HepG2 (cell line): Measurements from ENCODE around the gene PGGT1B. TPM values are rescaled to one million over a fixed set of nuclear protein-coding genes. Genes with fewer than 3 reads are reported as not detected.
A peak's percentile ranks its signal among the peaks of the same experiment; 100 is the strongest.

Experiments
- CENPBD1 ChIP-seq: sonication (generic); formaldehyde crosslinking; IDR thresholded peaks from 2 replicates; pipeline ENCODE4 v1.8.0; 2022; ENCODE audit warnings: missing genetic modification reagents, low read depth, mild to moderate bottlenecking, borderline replicate concordance
- FOXA1 ChIP-seq, 2 experiments: fragments of 450-650 bp in 1 of 2; sonication (generic) in 1 of 2; formaldehyde crosslinking in 1 of 2; IDR thresholded peaks; 2 replicates each; pipeline versions ENCODE4 v1.4.0 to v1.6.1; 2016 to 2020; ENCODE audit warnings: missing genetic modification reagents in 1 of 2
- GLI4 ChIP-seq: sonication (generic); formaldehyde crosslinking; IDR thresholded peaks from 2 replicates; pipeline ENCODE4 v1.5.1; 2020; ENCODE audit warnings: missing genetic modification reagents, mild to moderate bottlenecking, moderate library complexity, borderline replicate concordance
- HNF4A ChIP-seq: sonication (generic); formaldehyde crosslinking; IDR thresholded peaks from 2 replicates; pipeline ENCODE4 v1.4.0; 2020; ENCODE audit warnings: missing genetic modification reagents
- JUN ChIP-seq: sonication (generic); formaldehyde crosslinking; IDR thresholded peaks from 2 replicates; pipeline ENCODE4 v1.4.0; 2020; ENCODE audit warnings: mild to moderate bottlenecking, missing genetic modification reagents
- KDM2A ChIP-seq: sonication (generic); formaldehyde crosslinking; IDR thresholded peaks from 2 replicates; pipeline ENCODE4 v1.4.0; 2020; ENCODE audit warnings: low read depth, missing genetic modification reagents, borderline replicate concordance
- KLF13 ChIP-seq: sonication (generic); formaldehyde crosslinking; IDR thresholded peaks from 2 replicates; pipeline ENCODE4 v1.4.0; 2020; ENCODE audit warnings: mild to moderate bottlenecking, missing genetic modification reagents
- NR2F6 ChIP-seq, 2 experiments: IDR thresholded peaks; 2 replicates each; pipeline ENCODE4 v1.6.1; 2016; ENCODE audit warnings: antibody characterized with exemption in 1 of 2, mild to moderate bottlenecking in 1 of 2
- TBL1XR1 ChIP-seq: fragments of 150-350 bp; IDR thresholded peaks from 2 replicates; pipeline ENCODE4 v1.6.1; 2014; ENCODE audit warnings: borderline replicate concordance, low read length; ENCODE audit not compliant: partially characterized antibody
- ZBTB14 ChIP-seq: sonication (generic); formaldehyde crosslinking; IDR thresholded peaks from 2 replicates; pipeline ENCODE4 v1.4.0; 2020; ENCODE audit warnings: missing genetic modification reagents
- ZMAT5 ChIP-seq: sonication (generic); formaldehyde crosslinking; IDR thresholded peaks from 2 replicates; pipeline ENCODE4 v1.5.0; 2020; ENCODE audit warnings: mild to moderate bottlenecking, low read depth, missing genetic modification reagents, borderline replicate concordance
- ZNF788 ChIP-seq: sonication (generic); formaldehyde crosslinking; IDR thresholded peaks from 2 replicates; pipeline ENCODE4 v1.5.0; 2020; ENCODE audit warnings: mild to moderate bottlenecking, missing genetic modification reagents, borderline replicate concordance
- polyA plus RNA-seq, 8 experiments: library from polyadenylated mRNA; depleted of rRNA in 3 of 8; stranded (reverse) in 7 of 8; unstranded in 1 of 8; fragments of >200 nt; fragmentation: Illumina TruSeq in 4 of 8; extraction: Trizol in 4 of 8; gene quantifications; 2 replicates each; pipeline versions ENCODE4 v1.2.1 to v1.2.3, GENCODE V29; 2011 to 2016; ENCODE audit warnings: low read depth in 4 of 8, missing spikeins in 1 of 8, mixed read lengths in 1 of 8; ENCODE audit not compliant: insufficient read depth in 1 of 8
- total RNA-seq, 5 experiments: library from RNA; depleted of rRNA; stranded (reverse); fragments of >200 nt; fragmentation: Illumina TruSeq; extraction: Trizol; gene quantifications; 2 replicates each; pipeline ENCODE4 v1.2.3, GENCODE V29; 2016; ENCODE audit warnings: low read depth in 1 of 5
- TF ChIP-seq, protein P1 (sequence below): sonication (generic); formaldehyde crosslinking; IDR thresholded peaks from 2 replicates; pipeline ENCODE4 v1.5.0; 2020; ENCODE audit warnings: missing genetic modification reagents, mild to moderate bottlenecking, borderline replicate concordance
- TF ChIP-seq, protein P2 (sequence below): sonication (generic); formaldehyde crosslinking; IDR thresholded peaks from 2 replicates; pipeline ENCODE4 v1.5.1; 2020; ENCODE audit warnings: mild to moderate bottlenecking, missing genetic modification reagents, borderline replicate concordance

Gene PGGT1B
- total and polyA plus RNA-seq, 2 of the 13 experiments (the other 11 are each of a cell fraction or from before 2014, with no cell fraction given), result 2.4 to 42.7 TPM

GRCh38 chr5:115169487-115170133 is 93.1 kb downstream of the PGGT1B start, which contains the start of gene TRIM36 (continued):
- TF ChIP-seq, protein P1, sequence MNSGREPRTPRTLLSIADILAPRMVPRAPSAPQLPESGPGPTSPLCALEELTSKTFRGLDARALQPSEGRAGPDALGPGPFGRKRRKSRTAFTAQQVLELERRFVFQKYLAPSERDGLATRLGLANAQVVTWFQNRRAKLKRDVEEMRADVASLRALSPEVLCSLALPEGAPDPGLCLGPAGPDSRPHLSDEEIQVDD, result no peak; the same call in 1 of the 2 replicates
- TF ChIP-seq TBL1XR1 (no peak), NR2F6 (IDR thresholded peaks at IDR 0.05) (no peak), NR2F6 (CRISPR knock-in tag; IDR thresholded peaks at IDR 0.05) (no peak), ZBTB14 (CRISPR knock-in tag) (no peak), ZMAT5 (CRISPR knock-in tag) (no peak), CENPBD1 (CRISPR knock-in tag) (no peak), KDM2A (CRISPR knock-in tag) (peak; percentile 82), ZNF788 (peak; percentile 77; the same call in 1 of the 2 replicates), GLI4 (CRISPR knock-in tag) (no peak), KLF13 (CRISPR knock-in tag) (no peak), HNF4A (CRISPR knock-in tag) (peak; percentile 56), FOXA1 (IDR thresholded peaks at IDR 0.05) (no peak), FOXA1 (CRISPR knock-in tag; IDR thresholded peaks at IDR 0.05) (no peak), JUN (CRISPR knock-in tag) (no peak)
- TF ChIP-seq, protein P2, sequence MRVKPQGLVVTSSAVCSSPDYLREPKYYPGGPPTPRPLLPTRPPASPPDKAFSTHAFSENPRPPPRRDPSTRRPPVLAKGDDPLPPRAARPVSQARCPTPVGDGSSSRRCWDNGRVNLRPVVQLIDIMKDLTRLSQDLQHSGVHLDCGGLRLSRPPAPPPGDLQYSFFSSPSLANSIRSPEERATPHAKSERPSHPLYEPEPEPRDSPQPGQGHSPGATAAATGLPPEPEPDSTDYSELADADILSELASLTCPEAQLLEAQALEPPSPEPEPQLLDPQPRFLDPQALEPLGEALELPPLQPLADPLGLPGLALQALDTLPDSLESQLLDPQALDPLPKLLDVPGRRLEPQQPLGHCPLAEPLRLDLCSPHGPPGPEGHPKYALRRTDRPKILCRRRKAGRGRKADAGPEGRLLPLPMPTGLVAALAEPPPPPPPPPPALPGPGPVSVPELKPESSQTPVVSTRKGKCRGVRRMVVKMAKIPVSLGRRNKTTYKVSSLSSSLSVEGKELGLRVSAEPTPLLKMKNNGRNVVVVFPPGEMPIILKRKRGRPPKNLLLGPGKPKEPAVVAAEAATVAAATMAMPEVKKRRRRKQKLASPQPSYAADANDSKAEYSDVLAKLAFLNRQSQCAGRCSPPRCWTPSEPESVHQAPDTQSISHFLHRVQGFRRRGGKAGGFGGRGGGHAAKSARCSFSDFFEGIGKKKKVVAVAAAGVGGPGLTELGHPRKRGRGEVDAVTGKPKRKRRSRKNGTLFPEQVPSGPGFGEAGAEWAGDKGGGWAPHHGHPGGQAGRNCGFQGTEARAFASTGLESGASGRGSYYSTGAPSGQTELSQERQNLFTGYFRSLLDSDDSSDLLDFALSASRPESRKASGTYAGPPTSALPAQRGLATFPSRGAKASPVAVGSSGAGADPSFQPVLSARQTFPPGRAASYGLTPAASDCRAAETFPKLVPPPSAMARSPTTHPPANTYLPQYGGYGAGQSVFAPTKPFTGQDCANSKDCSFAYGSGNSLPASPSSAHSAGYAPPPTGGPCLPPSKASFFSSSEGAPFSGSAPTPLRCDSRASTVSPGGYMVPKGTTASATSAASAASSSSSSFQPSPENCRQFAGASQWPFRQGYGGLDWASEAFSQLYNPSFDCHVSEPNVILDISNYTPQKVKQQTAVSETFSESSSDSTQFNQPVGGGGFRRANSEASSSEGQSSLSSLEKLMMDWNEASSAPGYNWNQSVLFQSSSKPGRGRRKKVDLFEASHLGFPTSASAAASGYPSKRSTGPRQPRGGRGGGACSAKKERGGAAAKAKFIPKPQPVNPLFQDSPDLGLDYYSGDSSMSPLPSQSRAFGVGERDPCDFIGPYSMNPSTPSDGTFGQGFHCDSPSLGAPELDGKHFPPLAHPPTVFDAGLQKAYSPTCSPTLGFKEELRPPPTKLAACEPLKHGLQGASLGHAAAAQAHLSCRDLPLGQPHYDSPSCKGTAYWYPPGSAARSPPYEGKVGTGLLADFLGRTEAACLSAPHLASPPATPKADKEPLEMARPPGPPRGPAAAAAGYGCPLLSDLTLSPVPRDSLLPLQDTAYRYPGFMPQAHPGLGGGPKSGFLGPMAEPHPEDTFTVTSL (CRISPR knock-in tag), result 0 out of 2 replicates have a peak, but pooled peaks have one; percentile 21
